ENCODE results near the gene UBE4A.

Gene UBE4A

GRCh38 chr11:118342503-118343161 lies 16.8 kb upstream of the UBE4A start, which contains the start of gene CD3D:
Gene CD3D, minus strand, starts transcription at chr11:118342705. Its CDS starts 98 bp downstream, at chr11:118342607.
- no peak for DNase-seq

GRCh38 chr11:118343248-118343647 lies 16.2 kb upstream of the UBE4A start:
- DNase-seq, result no peak

- no peak for DNase-seq
Measured at GRCh38 chr11:118343981-118344515, 15.4 kb upstream of the UBE4A start, which contains the start of gene CD3G. Gene CD3G, plus strand, starts transcription at chr11:118344344. Its CDS starts 80 bp downstream, at chr11:118344424.

- no peak for DNase-seq
Measured at GRCh38 chr11:118349475-118349874, 9.9 kb upstream of the UBE4A start.

- no peak for DNase-seq
Measured at GRCh38 chr11:118353084-118353710, 6.2 kb upstream of the UBE4A start.

- DNase-seq, result no peak
Measured at GRCh38 chr11:118358071-118358470, 1.3 kb upstream of the UBE4A start.

- no peak for DNase-seq
Measured at GRCh38 chr11:118364956-118365615, 5.7 kb downstream of the UBE4A start.

- DNase-seq, result no peak
Measured at GRCh38 chr11:118366287-118366686, 6.9 kb downstream of the UBE4A start.

- no peak for DNase-seq
Measured at GRCh38 chr11:118370774-118371173, 11.4 kb downstream of the UBE4A start.

GRCh38 chr11:118373263-118373662 lies 13.9 kb downstream of the UBE4A start:
- DNase-seq, result no peak

GRCh38 chr11:118373871-118374270 lies 14.5 kb downstream of the UBE4A start:
- no peak for DNase-seq

- DNase-seq, result no peak
Measured at GRCh38 chr11:118374729-118375128, 15.3 kb downstream of the UBE4A start.

GRCh38 chr11:118375978-118376377 lies 16.6 kb downstream of the UBE4A start:
- DNase-seq, result no peak

- DNase-seq, result no peak
Measured at GRCh38 chr11:118379497-118379896, 20.1 kb downstream of the UBE4A start.

- no peak for DNase-seq
Measured at GRCh38 chr11:118380571-118380970, 21.2 kb downstream of the UBE4A start.

GRCh38 chr11:118382954-118383353 lies 23.6 kb downstream of the UBE4A start:
- DNase-seq, result no peak

GRCh38 chr11:118383657-118384056 lies 24.3 kb downstream of the UBE4A start:
- DNase-seq, result no peak

- no peak for DNase-seq
Measured at GRCh38 chr11:118396097-118396501, 36.7 kb downstream of the UBE4A start.

GRCh38 chr11:118397448-118397847 lies 38.0 kb downstream of the UBE4A start:
- DNase-seq, result no peak

- no peak for DNase-seq
Measured at GRCh38 chr11:118398791-118399559, 39.6 kb downstream of the UBE4A start.

- DNase-seq, result peak; percentile 20
Measured at GRCh38 chr11:118401151-118401879, 41.9 kb downstream of the UBE4A start, which contains the start of gene ATP5MG. Gene ATP5MG, plus strand, starts transcription at chr11:118401606. Its CDS starts 60 bp downstream, at chr11:118401666.

All from NCI-H187 treated with DMSO at 0.1 percent for 48 hours (cell line).